ENCODE measurements around the gene DR1. TPM values are rescaled to one million over a fixed set of nuclear protein-coding genes. Genes with fewer than 3 reads are reported as not detected.

Gene DR1
- polyA plus RNA-seq, 2 of the 4 experiments (the other 2 are of a cell fraction), result 20.9 to 39.8 TPM

Small RNAs within 50 kb of the gene (small RNA-seq; reads per million reads assigned to genes)
- gene RF00019, result 0 reads per million in 6 experiments

Other genes with a start within 250 kb of the DR1 start
- gene TMED5, start 165.5 kb upstream of the DR1 start, polyA plus RNA-seq (2011; rRNA removed), result 58.0 and 70.7 TPM in 2 replicates
- gene TMED5, start 165.5 kb upstream of the DR1 start, polyA plus RNA-seq (2017; fragmentation: RNase III; extraction: RNeasy Plus Mini Kit Qiagen cat#74134 plus additional on column Dnase treatment), result 38.1 to 44.5 TPM (median 40.4 TPM) in 3 replicates
- 4.6 and 9.8 TPM in 2 replicates for gene CCDC18, start 165.2 kb upstream of the DR1 start, polyA plus RNA-seq (2011; rRNA removed)
- gene CCDC18, start 165.2 kb upstream of the DR1 start, polyA plus RNA-seq (2017; fragmentation: RNase III; extraction: RNeasy Plus Mini Kit Qiagen cat#74134 plus additional on column Dnase treatment), result 8.5 to 10.3 TPM (median 10.0 TPM) in 3 replicates
- gene FNBP1L, start 102.2 kb downstream of the DR1 start, polyA plus RNA-seq (2011; rRNA removed), result 31.3 and 42.3 TPM in 2 replicates
- gene FNBP1L, start 102.2 kb downstream of the DR1 start, polyA plus RNA-seq (2017; fragmentation: RNase III; extraction: RNeasy Plus Mini Kit Qiagen cat#74134 plus additional on column Dnase treatment), result 17.8 to 19.8 TPM (median 19.4 TPM) in 3 replicates

Data from A549 (cell line).